HG02798 (cell line): ENCODE measurements around the gene PPIL1.

Experiments
- ATAC-seq: cut with Tn5 transposase; IDR thresholded peaks from one replicate; pipeline ENCODE4 v1.9.1; 2021; ENCODE audit warnings: mild to moderate bottlenecking; ENCODE audit not compliant: unreplicated experiment, poor library complexity

The PPIL1 gene

GRCh38 chr6:36837686-36838085 is 36.9 kb downstream of the PPIL1 start:
- no peak for ATAC-seq

GRCh38 chr6:36837022-36837339 is 37.6 kb downstream of the PPIL1 start:
- ATAC-seq = no peak

GRCh38 chr6:36836111-36837021 is 38.2 kb downstream of the PPIL1 start:
- no peak for ATAC-seq

GRCh38 chr6:36834576-36835341 is 39.8 kb downstream of the PPIL1 start:
- no peak for ATAC-seq

GRCh38 chr6:36833182-36833789 is 41.3 kb downstream of the PPIL1 start:
- ATAC-seq = no peak

- no peak for ATAC-seq
Observed at GRCh38 chr6:36832313-36832712, 42.3 kb downstream of the PPIL1 start.

- ATAC-seq = no peak
Observed at GRCh38 chr6:36830577-36830976, 44.0 kb downstream of the PPIL1 start.

- no peak for ATAC-seq
Observed at GRCh38 chr6:36829919-36830544, 44.6 kb downstream of the PPIL1 start.

- no peak for ATAC-seq
Observed at GRCh38 chr6:36827261-36828079, 47.1 kb downstream of the PPIL1 start.

GRCh38 chr6:36826520-36827227 is 47.9 kb downstream of the PPIL1 start:
- no peak for ATAC-seq

GRCh38 chr6:36825994-36826393 is 48.6 kb downstream of the PPIL1 start:
- no peak for ATAC-seq

- ATAC-seq = no peak
Observed at GRCh38 chr6:36825452-36825851, 49.2 kb downstream of the PPIL1 start.

GRCh38 chr6:36824253-36824652 is 50.4 kb downstream of the PPIL1 start:
- no peak for ATAC-seq

- ATAC-seq = no peak
Observed at GRCh38 chr6:36823421-36824096, 51.0 kb downstream of the PPIL1 start.

GRCh38 chr6:36822506-36823269 is 51.9 kb downstream of the PPIL1 start:
- no peak for ATAC-seq

- no peak for ATAC-seq
Observed at GRCh38 chr6:36821581-36822335, 52.8 kb downstream of the PPIL1 start.
